Fibroblast of villous mesenchyme (primary cell): Measurements from ENCODE around the gene MAP1LC3B. TPM values are rescaled to one million over a fixed set of nuclear protein-coding genes. Genes with fewer than 3 reads are reported as not detected.

Experiments
- DNase-seq: peaks from one replicate; pipeline ENCODE4 v3.0.0-alpha.2; 2010; ENCODE audit warnings: low read depth
- H3K4me3 ChIP-seq: 2 replicates; pipeline ENCODE4 v1.5.1; 2011; ENCODE audit warnings: low read depth, mild to moderate bottlenecking, low read length
- CTCF ChIP-seq: IDR thresholded peaks from 2 replicates; pipeline ENCODE4 v1.5.1; 2012; ENCODE audit warnings: low read depth, mild to moderate bottlenecking, low read length; ENCODE audit not compliant: insufficient read depth
- total RNA-seq: library from RNA; depleted of rRNA; stranded (reverse); fragments of >200 nt; gene quantifications from 2 replicates; pipeline ENCODE4 v1.2.3, GENCODE V29; 2012

MAP1LC3B gene
- total RNA-seq, 1 donor, result 36.3 TPM

- DNase-seq, result no peak
- no peak overlapping the region for H3K4me3 ChIP-seq
- no peak for TF ChIP-seq CTCF
Measured at GRCh38 chr16:87395181-87395842, 3.2 kb downstream of the MAP1LC3B start.

GRCh38 chr16:87404764-87405625 lies 12.9 kb downstream of the MAP1LC3B start:
- DNase-seq, result no peak
- TF ChIP-seq CTCF, result no peak
- no peak overlapping the region for H3K4me3 ChIP-seq

- DNase-seq, result no peak
- no peak for TF ChIP-seq CTCF
Measured at GRCh38 chr16:87406495-87407088, 14.5 kb downstream of the MAP1LC3B start.

GRCh38 chr16:87407511-87408112 lies 15.5 kb downstream of the MAP1LC3B start:
- TF ChIP-seq CTCF, result no peak
- H3K4me3 ChIP-seq, result no peak overlapping the region
- DNase-seq, result no peak

More at GRCh38 chr16:87406495-87407088, 14.5 kb downstream of the MAP1LC3B start:
- no peak overlapping the region for H3K4me3 ChIP-seq

GRCh38 chr16:87409153-87409552 lies 17.0 kb downstream of the MAP1LC3B start:
- no peak for DNase-seq
- H3K4me3 ChIP-seq, result no peak overlapping the region
- TF ChIP-seq CTCF, result no peak

- no peak for TF ChIP-seq CTCF
- DNase-seq, result no peak
- no peak overlapping the region for H3K4me3 ChIP-seq
Measured at GRCh38 chr16:87409781-87410180, 17.6 kb downstream of the MAP1LC3B start.
